Hematopoietic multipotent progenitor cell treated with erythropoietin and hydrocortisone succinate and interleukin-3 and kit ligand, for 17 days (in vitro differentiated cells): ENCODE data around the gene LLCFC1.
A peak's percentile ranks its signal among the peaks of the same experiment; 100 is the strongest.

Source experiments
- DNase-seq: peaks from one replicate; pipeline ENCODE4 v3.0.0-alpha.2; 2015; ENCODE audit warnings: low spot score

The LLCFC1 gene

DNA sequence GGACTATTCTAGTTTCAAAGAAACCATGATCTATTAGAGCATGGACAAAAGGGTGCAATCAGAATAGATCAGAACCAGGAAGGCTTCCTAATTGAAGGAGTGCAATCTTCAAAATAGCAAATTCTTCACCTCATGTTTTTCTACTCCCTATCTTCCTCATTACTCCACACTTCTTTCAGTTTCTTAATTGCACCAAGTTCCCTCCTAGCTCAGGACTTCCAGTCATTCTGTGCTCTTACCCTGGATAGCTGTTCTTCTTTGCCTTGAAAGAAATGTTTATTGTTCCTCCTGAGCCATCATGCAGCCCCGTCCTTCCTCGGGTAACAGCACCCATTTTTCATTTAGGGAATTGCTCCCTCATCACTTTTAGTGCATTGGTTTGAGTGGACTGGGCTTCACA, 28.8 kb upstream of the LLCFC1 start:
- no peak for DNase-seq

DNA sequence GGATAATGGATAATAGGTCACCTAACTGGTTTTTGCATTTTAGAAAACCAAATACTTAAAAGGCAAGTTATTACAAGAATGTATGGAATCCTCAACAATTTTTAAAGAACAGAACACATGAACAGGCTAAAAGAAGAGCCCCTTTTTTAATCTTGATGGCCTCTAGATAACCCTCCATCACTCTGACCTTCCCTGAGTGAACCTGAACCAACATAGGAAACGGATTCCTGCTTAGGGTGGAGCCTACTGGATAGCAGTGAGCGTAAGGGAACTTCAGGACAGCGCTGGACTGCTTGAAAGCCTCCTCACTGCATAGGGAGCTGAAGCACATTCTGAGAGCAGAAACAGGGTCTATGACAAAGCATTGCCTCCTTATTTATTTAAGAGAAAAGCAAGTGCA, 26.2 kb upstream of the LLCFC1 start:
- no peak for DNase-seq

DNA sequence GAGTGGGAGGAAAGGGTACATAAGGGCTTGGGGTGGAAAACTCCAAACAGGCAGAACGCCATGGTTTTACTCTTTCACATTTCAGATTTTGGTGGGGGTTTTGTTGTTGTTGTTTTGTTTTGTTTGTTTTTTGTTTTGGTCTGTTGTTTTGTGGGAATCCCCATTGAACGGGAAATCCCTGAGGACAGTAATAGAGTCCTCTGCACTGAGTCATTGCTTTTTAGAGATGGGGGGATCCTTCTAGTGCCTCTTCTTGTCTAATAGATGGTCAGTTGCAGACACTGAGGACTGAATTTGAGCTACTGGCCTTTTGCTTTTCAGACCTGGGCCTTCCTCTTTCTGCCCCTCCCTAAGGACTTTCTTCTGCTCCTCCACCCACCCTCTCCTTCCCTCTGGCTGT, 25.7 kb upstream of the LLCFC1 start:
- no peak for DNase-seq

DNA sequence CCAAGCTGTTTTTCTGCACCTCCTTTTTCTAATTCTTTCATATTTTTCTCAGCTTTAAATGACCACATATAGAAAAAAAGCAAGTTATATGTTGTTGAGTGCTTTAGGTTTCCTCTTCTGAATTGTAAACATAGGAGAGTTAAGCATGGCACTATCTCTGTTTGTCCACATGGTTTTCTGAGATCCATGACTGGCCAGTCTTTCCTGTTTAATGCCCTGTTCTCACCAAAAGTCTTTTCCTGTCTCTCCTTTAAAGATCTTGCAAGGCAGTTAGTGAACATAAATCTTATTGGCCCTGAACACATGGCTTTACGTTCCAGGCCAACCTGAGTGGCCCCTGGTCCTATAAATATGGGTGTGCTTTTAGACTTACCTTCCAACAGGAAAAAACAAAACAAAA, 25.2 kb upstream of the LLCFC1 start:
- DNase-seq = no peak

DNA sequence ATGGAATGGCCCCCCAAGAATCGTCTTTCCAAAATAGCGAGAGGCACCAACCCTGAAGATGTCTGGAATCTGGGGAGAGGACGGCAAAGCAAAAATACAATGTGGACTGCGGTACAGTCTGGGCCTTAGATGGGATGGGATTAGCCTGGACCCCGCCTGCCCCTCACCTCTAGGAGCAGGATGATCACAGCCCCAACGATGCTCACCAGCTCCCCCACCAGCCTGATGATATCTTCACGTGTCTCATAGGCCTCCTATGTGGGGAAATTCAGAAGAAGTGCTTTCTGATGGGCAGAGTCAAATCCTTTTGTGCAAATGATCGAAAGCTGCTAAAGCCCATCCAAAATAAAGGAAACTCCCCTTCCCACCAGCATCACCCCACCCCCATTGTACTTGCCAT, 24.0 kb upstream of the LLCFC1 start:
- DNase-seq = no peak

DNA sequence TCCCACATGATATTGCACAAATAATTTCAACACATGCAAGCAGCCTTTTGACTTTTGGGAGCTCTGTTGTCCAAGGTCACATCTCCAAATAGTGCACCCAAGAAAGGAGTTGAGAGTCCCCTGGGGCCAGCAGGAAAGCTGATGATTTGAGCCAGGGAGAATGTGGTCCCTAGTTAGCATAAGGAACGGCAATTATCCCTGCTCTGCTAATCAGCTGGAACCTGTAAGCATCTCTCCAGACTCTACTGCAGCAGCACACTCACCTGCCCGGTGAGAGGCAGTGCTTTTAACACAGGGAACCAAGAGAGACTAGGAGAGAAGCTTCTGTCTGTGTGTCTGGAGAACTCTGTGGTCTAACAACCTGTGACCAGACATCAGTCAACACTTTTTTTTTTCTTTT, 22.8 kb upstream of the LLCFC1 start:
- DNase-seq = no peak

DNA sequence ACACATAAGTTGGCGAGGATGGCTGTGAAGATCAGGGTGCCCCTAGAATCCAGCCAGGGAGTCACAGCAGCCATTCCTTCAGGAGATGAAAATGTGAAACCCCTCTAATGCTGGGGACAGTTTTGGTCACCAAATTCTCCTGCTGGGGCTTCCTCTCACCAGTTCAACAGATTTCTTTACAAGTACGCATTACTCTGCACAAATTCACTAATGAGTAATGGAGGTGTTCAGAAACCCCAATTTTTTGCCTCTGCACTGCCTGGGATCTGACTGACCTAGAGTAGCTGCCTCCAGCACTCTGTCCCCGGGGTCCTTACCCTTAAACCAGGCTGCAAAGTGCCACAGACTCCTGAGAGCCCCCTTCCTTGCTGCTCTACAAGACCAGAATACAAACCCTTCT, 21.8 kb upstream of the LLCFC1 start:
- DNase-seq = no peak

DNA sequence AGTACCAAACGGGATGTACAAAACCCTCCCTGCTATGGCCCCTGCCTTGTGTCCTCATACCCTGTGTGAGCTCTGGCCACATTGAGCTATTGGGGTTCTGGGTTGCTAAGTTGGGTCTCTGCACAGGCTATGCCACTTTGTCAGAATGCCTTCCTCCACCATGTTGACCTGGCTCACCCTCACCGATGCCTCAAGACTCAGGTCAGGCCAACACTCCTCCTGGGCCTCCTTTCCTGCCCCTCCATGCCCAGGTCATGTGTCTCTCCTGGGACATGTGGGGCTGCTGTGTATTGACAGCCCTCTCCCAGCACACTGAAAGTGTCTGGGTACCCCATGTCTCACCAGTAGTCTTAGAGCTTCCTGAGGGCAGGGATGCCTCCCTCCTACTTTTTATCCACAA, 20.4 kb upstream of the LLCFC1 start:
- DNase-seq = no peak

DNA sequence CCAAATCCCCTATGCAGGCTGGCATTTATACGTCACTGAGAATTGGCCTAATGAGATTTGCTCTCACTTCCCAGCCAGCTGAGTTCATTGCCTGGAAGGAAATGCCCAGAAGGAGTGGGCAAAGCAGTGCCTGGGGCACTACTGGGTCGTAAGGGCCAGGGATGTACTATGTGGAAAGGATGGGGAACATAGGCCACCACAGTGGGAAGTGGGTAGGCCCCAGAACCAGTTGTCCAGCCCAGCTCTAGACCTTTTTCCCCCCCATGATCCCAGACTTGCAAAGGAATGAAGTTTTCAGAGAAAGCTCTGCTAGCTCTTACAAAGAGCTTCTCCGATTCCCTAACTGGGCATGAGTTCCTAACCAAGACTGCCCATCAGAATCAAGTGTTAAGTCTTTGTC, 19.6 kb upstream of the LLCFC1 start:
- DNase-seq = no peak

DNA sequence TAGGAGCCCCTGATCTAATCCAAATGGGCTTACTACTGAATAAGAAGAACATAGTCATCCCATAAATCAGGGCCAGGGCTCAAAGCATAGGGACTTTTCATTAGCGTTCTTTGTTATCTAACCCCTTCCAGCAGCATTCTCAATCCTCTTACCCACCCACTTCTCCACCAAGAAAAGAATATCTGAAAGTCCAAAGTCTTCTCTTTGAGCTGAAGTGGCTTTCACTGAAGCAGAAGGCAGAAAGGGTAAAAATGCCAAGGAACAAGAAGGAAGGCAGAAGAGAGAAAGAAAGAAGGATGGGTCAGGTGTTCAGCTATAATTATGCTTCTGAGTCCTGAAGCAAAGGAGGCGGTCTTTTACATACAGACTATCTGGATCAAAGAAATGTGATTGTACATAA, 15.9 kb upstream of the LLCFC1 start:
- DNase-seq = no peak

DNA sequence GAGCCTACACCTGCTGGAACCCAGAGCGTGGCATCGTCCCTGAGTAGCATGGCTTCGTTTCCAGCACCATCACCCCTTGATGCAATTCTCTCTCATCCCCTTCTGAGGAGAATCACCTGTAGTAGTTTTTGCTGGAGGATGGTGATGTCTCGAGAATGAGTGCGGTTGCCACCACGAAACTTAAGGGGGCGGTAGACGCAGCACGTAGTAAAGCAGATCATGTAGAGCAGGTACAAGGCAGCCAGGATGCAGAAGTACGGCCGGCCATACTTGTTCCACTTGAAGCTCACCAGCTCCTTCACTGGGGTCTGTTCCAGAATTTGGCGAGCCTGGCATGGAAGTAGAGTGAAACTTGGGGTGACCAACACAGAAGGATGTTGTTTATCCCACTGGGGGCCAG, 13.9 kb upstream of the LLCFC1 start:
- peak; percentile 32 for DNase-seq

DNA sequence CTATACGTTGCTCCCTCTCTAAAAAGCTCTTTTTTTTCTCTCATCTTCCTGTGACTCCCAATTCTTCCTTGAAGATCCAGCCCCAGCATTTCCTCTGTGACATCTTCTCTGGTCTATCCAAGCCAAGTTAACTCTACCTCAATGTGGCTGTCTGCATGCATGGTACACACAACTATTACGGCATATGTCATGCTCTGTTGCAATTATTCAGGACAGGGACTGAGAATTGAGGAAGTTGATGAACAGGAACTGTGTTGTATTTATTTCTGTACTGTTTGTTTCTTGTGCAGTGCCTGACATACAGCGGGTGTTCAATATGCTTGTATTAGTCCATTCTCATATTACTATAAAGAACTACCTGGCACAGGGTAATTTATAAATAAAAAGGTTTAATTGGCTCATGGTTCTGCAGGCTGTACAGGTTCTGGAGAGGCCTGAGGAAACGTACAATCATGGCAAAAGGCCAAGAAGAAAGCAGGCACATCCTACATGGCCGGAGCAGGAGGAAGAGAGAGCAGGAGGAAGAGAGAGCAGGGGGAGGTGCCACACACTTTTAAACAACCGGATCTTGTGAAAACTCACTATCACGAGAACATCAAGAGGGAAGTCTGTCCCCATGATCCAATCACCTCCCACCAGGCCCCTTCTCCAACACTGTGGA, 12.1 kb upstream of the LLCFC1 start:
- no peak for DNase-seq

DNA sequence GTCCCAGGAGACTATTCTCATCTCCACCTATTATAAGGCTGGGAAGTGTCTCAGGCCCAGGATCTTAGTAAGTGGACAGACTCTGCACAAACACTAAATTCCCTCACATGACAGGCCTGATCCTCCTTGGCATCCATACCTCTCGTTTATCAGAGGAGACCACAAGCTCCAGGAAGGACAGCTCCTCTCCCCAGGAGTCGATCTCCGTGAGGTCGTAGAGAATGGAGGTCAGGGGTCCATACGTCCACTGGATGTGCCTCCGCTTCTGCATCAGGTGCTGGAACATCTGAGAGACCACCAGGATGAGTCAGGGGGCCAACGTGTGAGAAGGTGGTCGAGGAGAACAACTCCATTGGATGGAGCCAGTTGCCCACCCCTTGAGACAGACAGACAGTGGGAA, 11.3 kb upstream of the LLCFC1 start:
- DNase-seq = no peak

DNA sequence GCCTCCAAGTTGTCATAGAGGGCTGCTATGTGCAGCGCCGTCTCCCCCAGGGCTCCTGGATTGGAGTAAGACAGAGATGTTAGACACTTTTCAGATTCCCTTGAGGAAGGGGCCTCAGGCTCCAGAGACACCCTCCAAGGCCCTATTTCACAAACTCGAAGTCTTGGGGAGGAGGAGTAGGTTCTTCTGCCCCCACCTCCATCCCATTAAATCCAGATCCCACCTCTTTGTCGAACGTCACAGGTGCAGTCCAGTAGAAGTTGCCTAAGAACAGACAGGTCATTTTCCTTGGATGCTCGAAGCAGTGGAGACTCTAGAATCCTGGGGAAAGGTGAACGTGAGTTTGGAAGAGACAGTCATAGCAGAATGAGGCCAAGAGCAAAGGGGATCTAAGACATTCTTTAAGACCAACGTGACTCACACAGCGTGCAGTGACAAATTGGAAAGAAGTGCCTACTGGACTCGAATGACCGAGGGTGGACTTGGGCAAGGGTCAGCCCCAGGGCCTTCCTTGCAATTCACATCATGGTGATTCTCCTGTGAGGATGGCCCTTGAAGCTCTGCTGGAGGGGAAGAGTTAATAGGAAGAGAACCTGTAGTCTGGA, 9.1 kb upstream of the LLCFC1 start:
- no peak for DNase-seq

DNA sequence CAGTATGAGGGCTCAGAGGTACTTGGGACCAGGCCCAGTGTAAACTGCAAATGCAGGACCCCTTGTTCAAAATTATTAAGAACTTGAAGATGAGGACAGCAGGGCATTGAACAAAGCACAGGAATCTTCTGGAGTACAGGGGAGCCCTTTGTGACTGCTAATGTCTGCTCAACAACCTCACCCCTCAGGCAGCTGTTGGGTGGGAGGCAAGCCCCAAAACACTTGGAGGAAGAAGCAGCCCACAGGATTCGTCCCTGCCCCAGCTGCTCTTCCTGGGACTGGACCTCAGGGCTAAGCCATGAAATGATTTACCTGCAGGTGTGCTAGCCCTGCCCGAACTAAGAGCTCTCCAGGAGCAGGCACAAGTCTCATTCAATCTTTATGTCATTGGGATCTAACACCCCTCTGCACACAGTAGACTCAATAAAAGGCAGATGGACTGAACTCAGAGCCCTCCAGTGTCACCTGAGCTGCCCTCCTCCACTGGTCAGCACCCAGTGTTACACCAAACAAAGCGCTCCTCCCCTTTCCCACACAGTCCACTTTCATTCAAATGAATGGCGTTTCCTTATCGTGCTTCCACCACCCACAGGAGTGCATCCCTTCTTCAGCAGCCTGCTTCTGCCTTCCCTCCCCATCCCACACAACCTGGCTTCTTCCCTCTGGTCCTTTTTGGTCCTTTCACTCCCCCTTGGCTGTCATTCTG, 6.7 kb upstream of the LLCFC1 start:
- DNase-seq = no peak

DNA sequence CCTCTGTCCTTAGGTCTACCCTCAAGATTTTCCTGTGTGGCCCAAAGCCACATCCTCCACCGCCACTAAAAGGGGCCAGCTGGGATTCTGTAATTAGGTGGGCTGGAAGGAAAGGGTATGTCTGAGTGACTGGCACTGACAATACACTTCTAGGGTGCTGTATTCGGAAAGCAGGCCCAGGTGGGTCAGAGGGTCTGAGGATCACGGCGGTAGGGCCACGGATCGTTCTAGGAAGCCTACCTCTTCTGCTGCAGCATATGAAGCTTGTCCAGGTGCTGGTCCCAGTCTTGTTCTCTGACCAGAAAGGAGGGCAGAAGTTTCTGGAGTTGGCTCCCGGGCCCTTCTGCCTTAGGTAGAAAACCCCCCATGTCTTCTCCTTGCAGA, 6.2 kb upstream of the LLCFC1 start:
- DNase-seq = no peak

DNA sequence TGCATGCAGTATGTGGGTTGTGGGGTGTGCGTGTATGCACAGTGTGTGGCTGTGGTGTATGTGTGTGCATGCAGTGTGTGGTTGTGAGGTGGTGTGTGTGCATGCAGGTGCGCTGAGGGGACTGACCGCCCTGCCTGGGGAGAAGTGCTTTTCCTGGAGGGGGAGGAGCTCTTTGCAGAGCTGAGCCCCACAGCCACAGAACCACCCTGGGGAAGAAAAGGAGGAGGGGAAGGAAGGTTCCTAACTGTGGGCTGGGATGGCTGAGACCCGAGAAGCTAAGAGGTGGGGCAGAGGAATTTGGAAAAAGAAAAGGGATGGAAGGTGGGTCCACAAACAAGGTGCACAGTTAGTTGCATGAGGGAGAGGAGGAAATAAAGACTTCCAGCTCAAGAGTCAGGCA, 5.7 kb upstream of the LLCFC1 start, which contains the start of gene TRPV5:
Gene TRPV5 (minus strand): TSS at position 123 of the 400 bp plus-strand sequence. CDS start 287 bp downstream, outside the sequence.
- DNase-seq = no peak

DNA sequence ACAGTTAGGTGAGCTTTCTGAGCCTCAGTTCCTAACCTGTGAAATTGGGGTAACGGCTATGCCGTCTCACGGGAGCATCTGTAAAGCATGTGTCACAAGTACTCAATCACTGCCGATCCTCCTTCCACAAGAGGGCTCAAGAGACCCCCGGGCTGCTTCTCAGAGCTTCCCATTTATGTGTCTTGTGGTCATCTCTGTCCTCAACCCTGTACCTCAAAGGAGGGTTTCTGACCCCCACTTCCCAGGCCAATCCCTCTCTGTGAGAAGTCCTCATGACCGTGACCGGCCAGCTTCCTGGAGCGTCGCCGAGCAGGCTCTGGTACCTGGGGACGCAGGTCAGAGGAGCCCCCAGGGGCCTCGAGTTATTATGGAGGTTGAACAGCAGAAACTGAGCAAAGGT, 5.2 kb upstream of the LLCFC1 start:
- DNase-seq = no peak

DNA sequence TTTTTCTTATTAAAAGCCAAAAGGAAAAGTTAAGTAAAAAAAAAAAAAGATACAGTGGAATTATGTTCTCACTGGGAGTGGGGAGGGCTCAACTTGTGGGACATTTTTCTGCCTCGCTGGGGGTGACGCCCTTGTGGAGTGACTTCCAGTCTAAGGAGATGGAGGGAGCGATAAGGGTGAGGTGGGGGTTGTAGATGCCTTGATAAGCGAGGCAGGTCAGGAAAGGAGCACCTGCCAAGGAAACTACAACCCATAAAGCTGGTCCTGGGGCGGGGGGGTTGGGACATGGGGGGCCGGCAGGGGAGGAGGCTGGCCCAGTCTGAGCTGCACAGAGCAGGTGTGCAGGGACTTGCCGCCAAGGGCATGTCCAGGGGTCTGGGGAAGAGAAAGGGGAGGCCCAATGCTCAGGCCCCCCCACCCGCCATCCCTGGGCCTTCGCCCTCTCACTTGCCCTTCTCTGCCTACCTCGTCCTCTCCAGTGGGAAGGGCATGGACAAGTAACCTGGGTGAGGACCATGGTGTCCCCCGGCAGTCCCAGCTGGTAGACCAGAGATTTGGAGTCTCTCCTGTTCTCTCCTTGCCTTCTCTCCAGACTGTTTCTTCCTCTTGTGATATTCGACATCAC, 3.2 kb upstream of the LLCFC1 start:
- DNase-seq = no peak

DNA sequence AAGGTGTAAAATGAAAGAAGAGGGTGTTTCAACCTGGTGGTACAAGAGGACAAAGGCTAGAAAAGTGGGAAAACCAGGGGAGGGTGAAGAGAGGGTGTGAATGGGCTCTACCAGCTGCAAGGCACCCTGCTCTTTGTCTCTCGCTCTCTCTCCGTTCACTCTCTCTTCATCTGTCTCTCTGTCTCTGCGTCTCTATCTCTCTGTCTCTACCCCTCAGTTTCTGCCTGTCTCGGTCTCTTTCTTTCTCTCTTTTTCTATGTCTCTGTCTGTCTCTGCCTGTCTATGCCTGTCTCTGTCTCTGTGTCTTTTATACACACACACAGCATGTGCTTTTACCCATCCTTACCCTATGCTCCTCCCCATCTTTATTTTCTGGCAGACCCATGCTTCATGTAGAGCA, 673 bp upstream of the LLCFC1 start:
- DNase-seq = no peak

DNA sequence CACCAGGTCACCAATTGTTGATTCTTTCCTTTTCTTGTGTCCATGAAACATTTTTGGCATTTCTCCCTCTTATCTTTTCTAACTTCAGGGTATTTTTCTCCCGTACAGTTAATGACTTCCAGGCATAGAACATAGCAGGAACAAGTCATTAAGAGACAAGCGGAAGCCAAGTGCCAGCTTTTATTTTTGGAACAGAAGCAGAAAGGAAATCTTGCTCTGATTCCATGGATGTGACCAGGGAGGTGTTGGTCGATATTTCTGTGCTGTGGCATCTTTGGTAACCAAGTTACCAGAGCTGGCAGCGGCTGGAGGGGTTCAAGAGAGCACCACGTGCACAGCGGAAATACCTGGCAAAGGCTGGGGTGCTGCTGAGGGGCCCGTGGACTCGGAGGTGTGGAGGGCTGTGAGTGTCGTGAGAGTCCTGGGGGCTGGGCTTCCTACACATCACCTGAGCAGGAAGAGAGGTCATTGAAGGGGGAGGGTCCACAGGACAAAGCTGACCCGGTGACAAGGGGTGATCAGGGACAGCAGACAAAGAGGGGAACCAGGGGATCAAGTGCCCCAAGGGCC, 1.8 kb downstream of the LLCFC1 start:
- DNase-seq = no peak

DNA sequence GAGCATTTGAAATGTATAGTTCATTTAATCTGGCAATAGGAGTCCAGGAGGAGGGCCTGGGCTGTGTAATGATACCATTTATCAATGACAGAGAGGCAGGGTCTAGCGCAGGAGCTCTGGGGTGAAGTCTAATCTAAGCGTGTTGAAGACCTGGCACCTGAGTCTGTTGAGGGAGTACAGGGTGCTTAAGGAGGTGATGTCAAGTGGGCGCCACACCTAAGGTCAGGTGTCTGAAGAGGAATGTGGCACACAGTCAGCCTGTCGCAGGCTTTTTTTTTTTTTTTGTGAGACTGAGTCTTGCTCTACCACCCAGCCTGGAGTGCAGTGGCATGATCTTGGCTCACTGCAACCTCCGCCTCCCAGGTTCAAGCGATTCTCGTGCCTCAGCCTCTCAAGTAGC, 2.3 kb downstream of the LLCFC1 start:
- no peak for DNase-seq

DNA sequence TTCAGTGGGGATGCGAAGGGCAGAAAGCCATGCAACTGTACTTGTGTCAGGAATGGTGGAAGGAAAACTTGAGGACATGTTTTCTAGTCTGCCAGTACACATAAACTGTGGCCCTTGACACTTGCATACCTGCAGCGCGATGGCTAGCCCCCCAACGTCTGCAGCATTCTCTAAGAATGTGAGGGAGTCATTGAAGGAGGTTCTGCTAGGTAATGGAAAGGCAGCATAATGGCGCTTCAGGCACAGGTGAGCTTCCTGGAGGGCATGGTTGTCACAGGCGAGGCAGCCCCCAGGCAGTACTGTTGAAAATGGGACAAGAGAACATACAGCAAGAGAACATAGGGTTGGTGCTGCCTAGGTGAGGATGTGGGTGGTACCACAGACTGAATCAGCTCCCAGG, 3.5 kb downstream of the LLCFC1 start:
- no peak for DNase-seq
